Left lung (tissue), 10 donors: ENCODE data around the gene PAM. TPM values are rescaled to one million over a fixed set of nuclear protein-coding genes. Genes with fewer than 3 reads are reported as not detected.

ENCODE experiments used
- ATAC-seq: fragments of 200-7000 bp; cut with Tn5 transposase; one replicate; pipeline ENCODE4 v1.9.1; 2020; ENCODE audit warnings: moderate library complexity
- DNase-seq, 4 donors: peaks; one replicate each; pipeline ENCODE4 v3.0.0-alpha.2; 2013 to 2020
- H3K27ac ChIP-seq, 2 donors: fragments of 200-600 bp; sonication (generic) in 1 of 2; one replicate each; pipeline versions ENCODE4 v1.5.0 to v1.8.0; 2020 to 2021
- H3K27me3 ChIP-seq, 2 donors: fragments of 200-600 bp; sonication (generic) in 1 of 2; one replicate each; pipeline versions ENCODE4 v1.5.0 to v1.8.0; 2020 to 2021
- H3K36me3 ChIP-seq, 2 donors: fragments of 200-600 bp; sonication (generic) in 1 of 2; one replicate each; pipeline versions ENCODE4 v1.5.0 to v1.8.0; 2020 to 2021
- H3K4me1 ChIP-seq, 2 donors: fragments of 200-600 bp; one replicate each; pipeline ENCODE4 v1.8.0; 2021
- H3K4me3 ChIP-seq, 2 donors: fragments of 200-600 bp; sonication (generic) in 1 of 2; one replicate each; pipeline versions ENCODE4 v1.5.0 to v1.8.0; 2020 to 2021; ENCODE audit warnings: mild to moderate bottlenecking in 1 of 2
- H3K9me3 ChIP-seq, 2 donors: fragments of 200-600 bp; sonication (generic) in 1 of 2; one replicate each; pipeline versions ENCODE4 v1.5.0 to v1.8.0; 2020 to 2021
- intact Hi-C, 2 donors: fragments of 100-400 bp; cut with DNase I; formaldehyde crosslinking; loops; one replicate each; pipeline versions ENCODE4 v1.11.2 to v1.14.2; 2022
- polyA plus RNA-seq, 6 donors: library from polyadenylated mRNA; unstranded; fragments of 120-200 nt; gene quantifications; one replicate each; pipeline ENCODE4 v1.2.1, GENCODE V29; 2013; ENCODE audit not compliant: insufficient read length in 6 of 6
- total RNA-seq, 2 donors: library from RNA; stranded (reverse); fragmentation: NEBNext Ultra II Directional; extraction: Animal tissue kit (Norgen Biotek cat#: 25700); gene quantifications; one replicate each; pipeline ENCODE4 v1.2.1, GENCODE V29; 2021
- TF ChIP-seq, protein P1 (sequence below), 2 donors: fragments of 200-600 bp; sonication (generic) in 1 of 2; IDR thresholded peaks; one replicate each; pipeline versions ENCODE4 v1.5.0 to v1.8.0; 2021; ENCODE audit warnings: antibody characterized with exemption in 2 of 2
- donor health status: DM: no; HTN: yes; CAD: no.
- donor health status: DM: no; HTN: no; CAD: no.

The PAM gene
- total and polyA plus RNA-seq, 8 donors = 93.3 to 427 (median 145) TPM

DNA sequence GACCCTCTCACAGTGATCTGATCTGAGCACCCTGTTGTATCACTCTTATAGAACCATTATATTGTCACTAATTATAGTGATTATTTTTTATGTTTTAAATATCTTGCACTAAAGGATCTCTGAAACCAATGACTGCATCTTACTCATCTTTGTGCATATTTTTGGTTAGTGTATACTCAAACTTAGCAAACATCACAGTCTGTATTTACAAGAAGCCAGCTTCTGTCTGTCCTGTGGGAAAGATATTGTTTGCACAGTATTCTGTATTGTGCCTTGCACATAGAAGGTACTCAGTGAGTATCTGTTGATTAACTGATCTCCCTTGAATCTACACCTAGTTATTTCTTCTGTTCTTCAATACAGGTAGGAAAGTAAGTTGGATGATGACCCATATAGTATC is 131.5 kb downstream of the PAM start:
- Histone ChIP-seq H3K4me1 (no peaks in the 10 kb centered on the region), H3K27ac (no peak overlapping the region), H3K36me3 (no peaks in the 10 kb centered on the region), H3K9me3 (no peaks in the 10 kb centered on the region), H3K4me3 (no peak overlapping the region), H3K27me3 (no peaks in the 10 kb centered on the region)
- ATAC-seq (no peak), DNase-seq (no peak)
- intact Hi-C loops = no loop called here
- TF ChIP-seq, protein P1, sequence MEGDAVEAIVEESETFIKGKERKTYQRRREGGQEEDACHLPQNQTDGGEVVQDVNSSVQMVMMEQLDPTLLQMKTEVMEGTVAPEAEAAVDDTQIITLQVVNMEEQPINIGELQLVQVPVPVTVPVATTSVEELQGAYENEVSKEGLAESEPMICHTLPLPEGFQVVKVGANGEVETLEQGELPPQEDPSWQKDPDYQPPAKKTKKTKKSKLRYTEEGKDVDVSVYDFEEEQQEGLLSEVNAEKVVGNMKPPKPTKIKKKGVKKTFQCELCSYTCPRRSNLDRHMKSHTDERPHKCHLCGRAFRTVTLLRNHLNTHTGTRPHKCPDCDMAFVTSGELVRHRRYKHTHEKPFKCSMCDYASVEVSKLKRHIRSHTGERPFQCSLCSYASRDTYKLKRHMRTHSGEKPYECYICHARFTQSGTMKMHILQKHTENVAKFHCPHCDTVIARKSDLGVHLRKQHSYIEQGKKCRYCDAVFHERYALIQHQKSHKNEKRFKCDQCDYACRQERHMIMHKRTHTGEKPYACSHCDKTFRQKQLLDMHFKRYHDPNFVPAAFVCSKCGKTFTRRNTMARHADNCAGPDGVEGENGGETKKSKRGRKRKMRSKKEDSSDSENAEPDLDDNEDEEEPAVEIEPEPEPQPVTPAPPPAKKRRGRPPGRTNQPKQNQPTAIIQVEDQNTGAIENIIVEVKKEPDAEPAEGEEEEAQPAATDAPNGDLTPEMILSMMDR (IDR thresholded peaks at IDR 0.05) = no peak

DNA sequence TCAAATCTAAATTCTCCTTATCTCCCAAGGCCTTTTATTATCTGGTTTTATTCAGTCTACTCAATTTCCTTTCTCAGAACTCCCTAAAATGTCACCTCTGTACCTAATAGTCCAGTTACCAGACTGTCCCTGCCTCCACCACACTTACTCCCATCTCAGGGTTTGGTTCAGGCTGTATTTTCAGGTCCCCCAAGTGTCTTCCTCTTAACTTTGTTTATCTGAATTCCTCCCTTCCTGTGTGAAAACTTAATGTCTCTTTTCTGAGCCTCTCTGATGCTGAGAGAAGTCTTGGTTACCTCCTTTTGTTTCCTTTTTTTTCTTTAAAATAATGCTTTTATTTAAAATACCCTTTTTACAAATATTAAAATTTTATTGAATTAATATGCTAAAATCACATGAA is 133.4 kb downstream of the PAM start:
- Histone ChIP-seq H3K27me3 (no peaks in the 10 kb centered on the region), H3K36me3 (no peaks in the 10 kb centered on the region), H3K4me1 (no peaks in the 10 kb centered on the region), H3K27ac (no peak overlapping the region), H3K9me3 (no peaks in the 10 kb centered on the region), H3K4me3 (no peak overlapping the region)
- TF ChIP-seq, protein P1 (IDR thresholded peaks at IDR 0.05) = no peak
- DNase-seq = no peak
- no peak for ATAC-seq
- intact Hi-C loops = no loop called here

DNA sequence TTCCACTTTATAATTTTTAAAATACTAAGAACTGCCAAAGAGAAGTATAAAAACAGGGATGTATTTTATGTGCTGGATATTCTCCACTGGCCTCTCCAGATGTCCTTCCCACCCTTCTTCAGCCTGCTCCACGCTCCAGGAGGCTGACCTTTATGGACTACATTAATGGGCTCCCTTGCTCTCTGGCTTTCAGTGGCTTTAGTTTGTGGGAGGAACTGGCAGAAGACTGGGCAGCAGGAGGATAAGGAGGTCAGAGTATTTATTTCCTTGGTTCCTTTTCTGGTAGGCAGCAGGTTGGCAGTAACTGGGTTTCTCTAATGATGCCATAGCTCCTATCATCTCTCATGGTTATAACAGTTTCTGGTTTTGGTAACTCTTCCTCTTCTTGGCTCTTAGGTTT is 133.9 kb downstream of the PAM start:
- no peaks in the 10 kb centered on the region for H3K27me3 ChIP-seq
- H3K27ac ChIP-seq = no peak overlapping the region
- intact Hi-C loops = no loop called here
- TF ChIP-seq, protein P1 (IDR thresholded peaks at IDR 0.05) = no peak
- H3K9me3 ChIP-seq = no peaks in the 10 kb centered on the region
- ATAC-seq = no peak
- H3K4me1 ChIP-seq = no peaks in the 10 kb centered on the region
- no peak for DNase-seq
- H3K4me3 ChIP-seq = no peak overlapping the region
- H3K36me3 ChIP-seq = no peaks in the 10 kb centered on the region

DNA sequence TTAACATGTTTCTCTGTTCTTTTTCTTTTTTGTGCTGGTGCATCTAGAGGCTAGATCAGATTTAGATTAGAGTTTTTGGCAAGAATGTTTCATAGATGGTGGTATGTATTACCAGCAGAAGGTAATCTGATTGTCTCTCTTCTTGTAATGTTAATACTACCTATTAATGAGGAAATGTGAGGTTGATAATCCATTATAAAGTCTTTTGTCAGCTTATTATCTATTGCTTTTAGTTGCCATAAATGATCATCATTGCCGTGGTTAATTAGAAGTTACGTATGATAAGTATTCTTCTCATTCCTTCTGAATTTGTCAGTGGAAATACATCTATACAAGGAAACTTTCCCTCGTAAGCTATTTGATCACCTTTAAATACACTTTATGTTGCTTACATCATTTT is 135.0 kb downstream of the PAM start:
- H3K27ac ChIP-seq = no peak overlapping the region
- no peaks in the 10 kb centered on the region for H3K4me1 ChIP-seq
- no peaks in the 10 kb centered on the region for H3K27me3 ChIP-seq
- no peak for DNase-seq
- no peak overlapping the region for H3K4me3 ChIP-seq
- ATAC-seq = no peak
- intact Hi-C loops = no loop called here
- no peaks in the 10 kb centered on the region for H3K36me3 ChIP-seq
- no peaks in the 10 kb centered on the region for H3K9me3 ChIP-seq
- TF ChIP-seq, protein P1 (IDR thresholded peaks at IDR 0.05) = no peak

DNA sequence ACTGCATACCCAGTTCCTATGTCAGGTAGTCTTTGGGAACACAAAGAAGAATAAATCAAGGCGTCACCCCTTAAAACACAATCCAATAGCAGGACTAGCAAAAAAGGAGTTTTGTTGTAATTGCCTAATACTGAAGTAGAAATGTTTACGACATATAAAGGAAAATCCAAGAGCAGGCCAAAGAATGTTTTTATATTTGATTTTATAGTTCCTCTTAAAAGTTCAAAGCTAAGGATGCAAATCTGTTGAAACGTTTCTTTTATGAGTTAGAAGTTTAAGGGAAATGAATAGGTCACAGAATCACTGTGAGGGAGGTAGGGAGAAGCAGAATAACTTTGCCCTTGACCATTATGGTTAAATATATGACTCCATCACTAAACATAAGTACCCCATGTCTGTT is 136.1 kb downstream of the PAM start:
- Histone ChIP-seq H3K4me1 (no peaks in the 10 kb centered on the region), H3K4me3 (no peak overlapping the region), H3K36me3 (no peaks in the 10 kb centered on the region), H3K27me3 (no peaks in the 10 kb centered on the region), H3K27ac (no peak overlapping the region), H3K9me3 (no peaks in the 10 kb centered on the region)
- TF ChIP-seq, protein P1 (IDR thresholded peaks at IDR 0.05) = no peak
- intact Hi-C loops = no loop called here
- ATAC-seq = no peak
- no peak for DNase-seq
